Esophagus muscularis mucosa (tissue), 3 donors: ENCODE data around the gene MMP17.

ENCODE experiments used
- POLR2A ChIP-seq: fragments of 450-650 bp; IDR thresholded peaks from one replicate; pipeline ENCODE4 v1.6.1; 2017; ENCODE audit warnings: antibody characterized with exemption, moderate library complexity, mild to moderate bottlenecking, low read depth
- POLR2AphosphoS5 ChIP-seq, 2 donors: sonication (generic); formaldehyde crosslinking; IDR thresholded peaks; one replicate each; pipeline ENCODE4 v1.6.1; 2017; ENCODE audit warnings: antibody characterized with exemption in 2 of 2
- TF ChIP-seq, protein P1 (sequence below), 3 experiments: fragments of 200-600 bp in 2 of 3; fragments of 450-650 bp in 1 of 3; sonication (generic) in 2 of 3; IDR thresholded peaks; one replicate each; pipeline ENCODE4 v1.5.1; 2017 to 2019; ENCODE audit warnings: antibody characterized with exemption in 3 of 3, mild to moderate bottlenecking in 2 of 3, moderate library complexity in 1 of 3

DNA sequence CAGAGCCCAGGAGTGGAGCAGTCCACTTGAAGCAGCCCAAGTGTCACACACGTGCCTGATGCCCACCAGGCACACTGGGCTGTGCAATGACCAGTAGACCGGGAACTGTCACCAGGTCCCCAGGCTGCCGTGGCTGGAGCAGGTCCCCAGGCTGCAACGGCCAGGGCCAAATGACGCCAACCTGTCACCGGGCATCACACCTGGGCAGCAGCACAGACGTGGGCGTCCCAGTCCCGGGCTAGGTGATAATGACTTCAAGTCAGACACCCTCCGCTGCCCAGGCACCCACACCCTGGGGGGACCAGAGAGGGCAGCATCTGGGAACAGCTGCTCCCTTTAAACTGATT lies 30.6 kb upstream of the MMP17 start:
- TF ChIP-seq, protein P1, sequence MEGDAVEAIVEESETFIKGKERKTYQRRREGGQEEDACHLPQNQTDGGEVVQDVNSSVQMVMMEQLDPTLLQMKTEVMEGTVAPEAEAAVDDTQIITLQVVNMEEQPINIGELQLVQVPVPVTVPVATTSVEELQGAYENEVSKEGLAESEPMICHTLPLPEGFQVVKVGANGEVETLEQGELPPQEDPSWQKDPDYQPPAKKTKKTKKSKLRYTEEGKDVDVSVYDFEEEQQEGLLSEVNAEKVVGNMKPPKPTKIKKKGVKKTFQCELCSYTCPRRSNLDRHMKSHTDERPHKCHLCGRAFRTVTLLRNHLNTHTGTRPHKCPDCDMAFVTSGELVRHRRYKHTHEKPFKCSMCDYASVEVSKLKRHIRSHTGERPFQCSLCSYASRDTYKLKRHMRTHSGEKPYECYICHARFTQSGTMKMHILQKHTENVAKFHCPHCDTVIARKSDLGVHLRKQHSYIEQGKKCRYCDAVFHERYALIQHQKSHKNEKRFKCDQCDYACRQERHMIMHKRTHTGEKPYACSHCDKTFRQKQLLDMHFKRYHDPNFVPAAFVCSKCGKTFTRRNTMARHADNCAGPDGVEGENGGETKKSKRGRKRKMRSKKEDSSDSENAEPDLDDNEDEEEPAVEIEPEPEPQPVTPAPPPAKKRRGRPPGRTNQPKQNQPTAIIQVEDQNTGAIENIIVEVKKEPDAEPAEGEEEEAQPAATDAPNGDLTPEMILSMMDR (IDR thresholded peaks at IDR 0.05): no peak
- TF ChIP-seq POLR2AphosphoS5 (IDR thresholded peaks at IDR 0.05) (no peak), POLR2A (no peak)
